HG03457 (cell line): ENCODE measurements around the gene OR2S2.

Experiments used
- ATAC-seq: cut with Tn5 transposase; IDR thresholded peaks from one replicate; pipeline ENCODE4 v1.9.1; 2021; ENCODE audit warnings: moderate number of reproducible peaks; ENCODE audit not compliant: unreplicated experiment

OR2S2 gene

GRCh38 chr9:35962126-35962906 is 4.4 kb upstream of the OR2S2 start:
- no peak for ATAC-seq

GRCh38 chr9:35960039-35960655 is 2.2 kb upstream of the OR2S2 start:
- ATAC-seq, result no peak

- no peak for ATAC-seq
Measured at GRCh38 chr9:35956651-35957050, 1.3 kb downstream of the OR2S2 start.

GRCh38 chr9:35954942-35955546 is 2.9 kb downstream of the OR2S2 start:
- no peak for ATAC-seq

GRCh38 chr9:35952526-35953191 is 5.3 kb downstream of the OR2S2 start:
- ATAC-seq, result no peak

GRCh38 chr9:35951736-35952135 is 6.2 kb downstream of the OR2S2 start:
- ATAC-seq, result no peak

GRCh38 chr9:35948901-35949318 is 9.0 kb downstream of the OR2S2 start:
- ATAC-seq, result no peak

GRCh38 chr9:35948451-35948850 is 9.5 kb downstream of the OR2S2 start:
- no peak for ATAC-seq

GRCh38 chr9:35945341-35946018 is 12.5 kb downstream of the OR2S2 start:
- ATAC-seq, result no peak

- ATAC-seq, result no peak
Measured at GRCh38 chr9:35944841-35945240, 13.1 kb downstream of the OR2S2 start.

GRCh38 chr9:35944173-35944572 is 13.8 kb downstream of the OR2S2 start:
- ATAC-seq, result no peak

GRCh38 chr9:35942286-35942685 is 15.7 kb downstream of the OR2S2 start:
- no peak for ATAC-seq

- ATAC-seq, result no peak
Measured at GRCh38 chr9:35940458-35941407, 17.2 kb downstream of the OR2S2 start.

GRCh38 chr9:35939679-35940250 is 18.2 kb downstream of the OR2S2 start:
- no peak for ATAC-seq

- no peak for ATAC-seq
Measured at GRCh38 chr9:35938474-35939356, 19.2 kb downstream of the OR2S2 start.

- ATAC-seq, result no peak
Measured at GRCh38 chr9:35937227-35937626, 20.7 kb downstream of the OR2S2 start.

- no peak for ATAC-seq
Measured at GRCh38 chr9:35935755-35936509, 22.0 kb downstream of the OR2S2 start.

- ATAC-seq, result no peak
Measured at GRCh38 chr9:35935261-35935660, 22.7 kb downstream of the OR2S2 start.
